ENCODE data around the gene PLXNA4. TPM values are rescaled to one million over a fixed set of nuclear protein-coding genes. Genes with fewer than 3 reads are reported as not detected.
"Not testable (repeated sequence)": the region's sequence is repeated elsewhere in the genome, so short reads cannot be mapped to it uniquely, and the experiment has no call there.

Gene PLXNA4
- total and polyA plus RNA-seq, 2 donors (not counting 1 experiment from before 2014, with no cell fraction given): not detected

DNA sequence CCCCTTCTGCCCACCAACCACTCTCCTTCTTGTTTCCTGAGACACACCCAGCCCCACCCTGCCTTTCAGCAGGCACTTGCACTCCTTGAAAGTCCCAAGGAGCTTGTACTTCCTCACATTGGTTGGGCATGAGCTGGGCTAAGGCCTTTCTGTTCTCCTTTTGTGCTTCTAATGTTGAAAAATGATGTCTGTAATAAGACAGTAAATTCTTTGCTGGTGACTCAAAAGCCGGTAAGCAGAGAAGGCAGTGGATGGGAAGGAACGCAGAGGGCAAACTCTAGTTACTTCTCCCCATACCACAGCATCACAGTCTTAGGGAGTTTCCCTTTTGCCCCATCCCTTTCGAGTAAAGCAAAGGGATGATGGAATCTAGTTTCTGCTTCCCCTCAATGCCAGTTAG is 185.6 kb downstream of the PLXNA4 start:
- Mint-ChIP-seq H3K4me3 (no peak overlapping the region), H3K4me1 (no peaks in the 10 kb centered on the region), H3K9me3 (ENCODE audit: insufficient read depth) (no peaks in the 10 kb centered on the region), H3K27ac (no peak overlapping the region), H3K27me3 (no peaks in the 10 kb centered on the region)
- WGBS (ENCODE audit: insufficient coverage): no CpG with 5 or more reads among the region's 3 CpGs
- TF ChIP-seq EZH2 (IDR thresholded peaks at IDR 0.05; ENCODE audit: borderline replicate concordance, insufficient read depth, low read depth, low read length, poor library complexity, severe bottlenecking) (no peak), CTCF (IDR thresholded peaks at IDR 0.05) (no peak)
- CTCF ChIA-PET: no interaction called here
- Histone ChIP-seq H3K4me1 (ENCODE audit: control insufficient read depth in 2 of 2, insufficient read depth in 2 of 2, low read length in 2 of 2) (no peaks in the 10 kb centered on the region), H2AFZ (ENCODE audit: insufficient read depth, low read depth, low read length, poor library complexity, severe bottlenecking) (no peak overlapping the region), H3K36me3 (replicated peaks in 1 of 2; ENCODE audit: control extremely low read depth in 1 of 2, control insufficient read depth in 1 of 2, extremely low read depth in 1 of 2, insufficient read depth in 2 of 2, low read length in 1 of 2) (no peaks in the 10 kb centered on the region), H3K27me3 (replicated peaks in 1 of 4; ENCODE audit: control extremely low read depth in 1 of 4, control insufficient read depth in 3 of 4, insufficient read depth in 4 of 4, low read length in 3 of 4) (no peaks in the 10 kb centered on the region), H3K4me2 (replicated peaks; ENCODE audit: low read depth, low read length, poor library complexity, severe bottlenecking) (no peak overlapping the region), H4K20me1 (ENCODE audit: control insufficient read depth, insufficient read depth, low read length, poor library complexity, severe bottlenecking) (no peaks in the 10 kb centered on the region), H3K4me3 (ENCODE audit: control extremely low read depth in 1 of 5, extremely low read depth in 1 of 5, insufficient read depth in 1 of 5, low read depth in 2 of 5, low read length in 4 of 5) (no peak overlapping the region), H3K9me3 (ENCODE audit: control extremely low read depth in 1 of 3, control insufficient read depth in 2 of 3, insufficient read depth in 1 of 3, low read length in 2 of 3) (peaks cover 0 to 9% (median 0%) of the 10 kb centered on the region in 3 donors), H3K9ac (ENCODE audit: low read length) (no peak overlapping the region), H3K79me2 (ENCODE audit: control insufficient read depth, insufficient read depth, low read length) (no peaks in the 10 kb centered on the region), H3K27ac (ENCODE audit: low read length in 2 of 2) (no peak overlapping the region)
- intact Hi-C loops (cut with micrococcal nuclease): no loop called here
- POLR2A ChIA-PET: no interaction called here
- DNase-seq: no peak
- ATAC-seq (ENCODE audit: low read depth): no peak

DNA sequence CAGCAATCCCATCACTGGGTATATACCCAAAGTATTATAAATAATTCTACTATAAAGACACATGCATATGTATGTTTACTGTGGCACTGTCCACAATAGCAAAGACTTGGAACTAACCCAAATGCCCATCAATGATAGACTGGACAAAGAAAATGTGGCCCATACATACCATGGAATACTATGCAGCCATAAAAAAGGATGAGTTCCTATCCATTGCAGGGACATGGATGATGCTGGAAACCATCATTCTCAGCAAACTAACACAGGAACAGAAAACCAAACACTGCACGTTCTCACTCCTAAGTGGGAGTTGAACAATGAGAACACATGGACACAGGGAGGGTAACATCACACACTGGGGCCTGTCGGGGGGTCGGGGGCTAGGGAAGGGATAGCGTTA is 186.2 kb downstream of the PLXNA4 start:
- H3K79me2 ChIP-seq (ENCODE audit: control insufficient read depth, insufficient read depth, low read length); H4K20me1 ChIP-seq (ENCODE audit: control insufficient read depth, insufficient read depth, low read length, poor library complexity, severe bottlenecking); H3K4me3 ChIP-seq (ENCODE audit: control extremely low read depth in 1 of 5, extremely low read depth in 1 of 5, insufficient read depth in 1 of 5, low read depth in 2 of 5, low read length in 4 of 5); H3K4me1 Mint-ChIP-seq; intact Hi-C loops (cut with micrococcal nuclease); H3K4me3 Mint-ChIP-seq; H3K9me3 Mint-ChIP-seq (ENCODE audit: insufficient read depth); H3K27ac Mint-ChIP-seq; POLR2A ChIA-PET; H3K27me3 ChIP-seq (replicated peaks in 1 of 4; ENCODE audit: control extremely low read depth in 1 of 4, control insufficient read depth in 3 of 4, insufficient read depth in 4 of 4, low read length in 3 of 4); H3K4me1 ChIP-seq (ENCODE audit: control insufficient read depth in 2 of 2, insufficient read depth in 2 of 2, low read length in 2 of 2); H3K4me2 ChIP-seq (replicated peaks; ENCODE audit: low read depth, low read length, poor library complexity, severe bottlenecking); CTCF ChIA-PET; H3K9ac ChIP-seq (ENCODE audit: low read length); ATAC-seq (ENCODE audit: low read depth); H3K36me3 ChIP-seq (replicated peaks in 1 of 2; ENCODE audit: control extremely low read depth in 1 of 2, control insufficient read depth in 1 of 2, extremely low read depth in 1 of 2, insufficient read depth in 2 of 2, low read length in 1 of 2); DNase-seq; H3K27ac ChIP-seq (ENCODE audit: low read length in 2 of 2); H3K27me3 Mint-ChIP-seq; H3K9me3 ChIP-seq (ENCODE audit: control extremely low read depth in 1 of 3, control insufficient read depth in 2 of 3, insufficient read depth in 1 of 3, low read length in 2 of 3); H2AFZ ChIP-seq (ENCODE audit: insufficient read depth, low read depth, low read length, poor library complexity, severe bottlenecking): not testable (repeated sequence)
- WGBS (ENCODE audit: insufficient coverage): no CpG with 5 or more reads among the region's 4 CpGs

All from B cell (primary cell).